ENCODE results near the gene SHC3. TPM values are rescaled to one million over a fixed set of nuclear protein-coding genes. Genes with fewer than 3 reads are reported as not detected.
A peak's percentile ranks its signal among the peaks of the same experiment; 100 is the strongest.

The SHC3 gene
- polyA plus RNA-seq (2012; ENCODE audit: insufficient read length, low read depth): 33.2 TPM

- TF ChIP-seq FOXP2 (optimal IDR thresholded peaks at IDR 0.05; ENCODE audit: borderline replicate concordance, extremely low read depth, extremely low read length, insufficient read depth) (peak; percentile 8), POLR2AphosphoS5 (IDR thresholded peaks at IDR 0.05; ENCODE audit: low read depth, low read length) (peak; percentile 86), SIN3A (IDR thresholded peaks at IDR 0.05; ENCODE audit: borderline replicate concordance, insufficient read depth, low read length) (peak; percentile 96; the same call in 1 of the 2 replicates), TAF1 (IDR thresholded peaks at IDR 0.05; ENCODE audit: borderline replicate concordance, insufficient read depth, low read length) (peak; percentile 89), REST (IDR thresholded peaks at IDR 0.05; ENCODE audit: insufficient read depth in 1 of 2, low read depth in 2 of 2, low read length in 2 of 2) (0 out of 4 replicates have a peak, but pooled peaks of 1 of the 2 experiments have one; percentile 44)
Measured at GRCh38 chr9:89177944-89178829, at the start of gene SHC3. Gene SHC3 (minus strand): TSS chr9:89178818. CDS start chr9:89178460, 358 bp downstream.

GRCh38 chr9:89225991-89226471, 47.4 kb upstream of the SHC3 start:
- TF ChIP-seq FOXP2 (optimal IDR thresholded peaks at IDR 0.05; ENCODE audit: borderline replicate concordance, extremely low read depth, extremely low read length, insufficient read depth) (no peak), SIN3A (IDR thresholded peaks at IDR 0.05; ENCODE audit: borderline replicate concordance, insufficient read depth, low read length) (no peak), TAF1 (IDR thresholded peaks at IDR 0.05; ENCODE audit: borderline replicate concordance, insufficient read depth, low read length) (no peak), REST (IDR thresholded peaks at IDR 0.05; ENCODE audit: insufficient read depth in 1 of 2, low read depth in 2 of 2, low read length in 2 of 2) (no peak), POLR2AphosphoS5 (IDR thresholded peaks at IDR 0.05; ENCODE audit: low read depth, low read length) (no peak)

- TF ChIP-seq TAF1 (IDR thresholded peaks at IDR 0.05; ENCODE audit: borderline replicate concordance, insufficient read depth, low read length) (no peak), SIN3A (IDR thresholded peaks at IDR 0.05; ENCODE audit: borderline replicate concordance, insufficient read depth, low read length) (no peak), POLR2AphosphoS5 (IDR thresholded peaks at IDR 0.05; ENCODE audit: low read depth, low read length) (no peak), REST (IDR thresholded peaks at IDR 0.05; ENCODE audit: insufficient read depth in 1 of 2, low read depth in 2 of 2, low read length in 2 of 2) (no peak), FOXP2 (optimal IDR thresholded peaks at IDR 0.05; ENCODE audit: borderline replicate concordance, extremely low read depth, extremely low read length, insufficient read depth) (no peak)
Measured at GRCh38 chr9:89225587-89225986, 47.0 kb upstream of the SHC3 start.

- TF ChIP-seq POLR2AphosphoS5 (IDR thresholded peaks at IDR 0.05; ENCODE audit: low read depth, low read length) (no peak), TAF1 (IDR thresholded peaks at IDR 0.05; ENCODE audit: borderline replicate concordance, insufficient read depth, low read length) (no peak), REST (IDR thresholded peaks at IDR 0.05; ENCODE audit: insufficient read depth in 1 of 2, low read depth in 2 of 2, low read length in 2 of 2) (no peak), SIN3A (IDR thresholded peaks at IDR 0.05; ENCODE audit: borderline replicate concordance, insufficient read depth, low read length) (no peak)
Measured at GRCh38 chr9:89225036-89225435, 46.4 kb upstream of the SHC3 start.
